DND-41 (cell line): ENCODE results near the gene NFX1.
"Not testable (repeated sequence)": the region's sequence is repeated elsewhere in the genome, so short reads cannot be mapped to it uniquely, and the experiment has no call there.

Experiments
- CTCF ChIP-seq: IDR thresholded peaks from 2 replicates; pipeline ENCODE4 v1.5.1; 2012; ENCODE audit warnings: borderline replicate concordance, low read length, moderate library complexity, mild to moderate bottlenecking; ENCODE audit not compliant: poor library complexity, severe bottlenecking; ENCODE audit errors: extremely low read depth
- EZH2 ChIP-seq: IDR thresholded peaks from 3 replicates; pipeline ENCODE4 v1.6.1; 2012; ENCODE audit warnings: borderline replicate concordance, low read depth, mild to moderate bottlenecking, moderate library complexity, low read length, inconsistent platforms; ENCODE audit not compliant: severe bottlenecking

GRCh38 chr9:33391111-33391771 lies 100.9 kb downstream of the NFX1 start:
- TF ChIP-seq CTCF, EZH2: not testable (repeated sequence)
